Loucy (cell line): ENCODE data around the gene DPP8.

ENCODE experiments used
- H2AFZ ChIP-seq: fragments of 200-600 bp; sonication (generic); 2 replicates; pipeline ENCODE4 v1.6.0; 2016; ENCODE audit warnings: antibody characterized with exemption, mild to moderate bottlenecking, low read length, moderate library complexity
- H3F3A ChIP-seq: fragments of 200-600 bp; 2 replicates; pipeline ENCODE4 v1.6.0; 2016; ENCODE audit warnings: antibody characterized with exemption, low read depth, mild to moderate bottlenecking
- H3K27me3 ChIP-seq: fragments of 200-600 bp; sonication (generic); 2 replicates; pipeline ENCODE4 v1.6.1; 2014; ENCODE audit warnings: low read length, mild to moderate bottlenecking; ENCODE audit not compliant: insufficient read depth, poor library complexity, severe bottlenecking
- H3K36me3 ChIP-seq: fragments of 200-600 bp; sonication (generic); 2 replicates; pipeline ENCODE4 v1.6.1; 2016; ENCODE audit warnings: low read length; ENCODE audit not compliant: insufficient read depth
- H3K4me1 ChIP-seq: fragments of 200-600 bp; sonication (generic); 2 replicates; pipeline ENCODE4 v1.5.1; 2014; ENCODE audit warnings: low read length, mild to moderate bottlenecking; ENCODE audit not compliant: insufficient read depth, poor library complexity, severe bottlenecking
- H3K4me2 ChIP-seq: fragments of 200-600 bp; sonication (generic); 2 replicates; pipeline ENCODE4 v1.6.0; 2014; ENCODE audit warnings: antibody characterized with exemption, low read length, low read depth, mild to moderate bottlenecking; ENCODE audit not compliant: poor library complexity, severe bottlenecking
- H3K4me3 ChIP-seq: fragments of 200-600 bp; sonication (generic); 2 replicates; pipeline ENCODE4 v1.5.1; 2014; ENCODE audit warnings: low read length, mild to moderate bottlenecking, mixed read lengths; ENCODE audit not compliant: poor library complexity, severe bottlenecking
- H3K79me2 ChIP-seq: fragments of 200-600 bp; sonication (generic); 2 replicates; pipeline ENCODE4 v1.6.1; 2014; ENCODE audit warnings: low read length; ENCODE audit not compliant: insufficient read depth
- H3K9ac ChIP-seq: fragments of 200-600 bp; sonication (generic); 2 replicates; pipeline ENCODE4 v1.6.0; 2014; ENCODE audit warnings: mild to moderate bottlenecking, low read depth, low read length, moderate library complexity; ENCODE audit not compliant: poor library complexity, severe bottlenecking
- H3K9me2 ChIP-seq: fragments of 200-600 bp; sonication (generic); replicated peaks from 2 replicates; pipeline ENCODE4 v1.6.1; 2016; ENCODE audit warnings: low read depth, low read length, mixed read lengths
- H3K9me3 ChIP-seq: fragments of 200-600 bp; sonication (generic); 2 replicates; pipeline ENCODE4 v1.6.1; 2014; ENCODE audit warnings: mild to moderate bottlenecking, antibody characterized with exemption, low read length, low read depth; ENCODE audit not compliant: insufficient read depth
- H4K20me1 ChIP-seq: fragments of 200-600 bp; sonication (generic); 2 replicates; pipeline ENCODE4 v1.6.0; 2014; ENCODE audit warnings: antibody characterized with exemption, low read length, mild to moderate bottlenecking; ENCODE audit not compliant: insufficient read depth, poor library complexity, severe bottlenecking
- EZH2phosphoT487 ChIP-seq: fragments of 200-600 bp; IDR thresholded peaks from 2 replicates; pipeline ENCODE4 v1.6.1; 2018; ENCODE audit warnings: antibody characterized with exemption, mild to moderate bottlenecking, moderate library complexity, borderline replicate concordance
- TF ChIP-seq, protein P1 (sequence below): fragments of 200-600 bp; sonication (generic); conservative IDR thresholded peaks from 2 replicates; pipeline ENCODE4 v1.5.1; 2014; ENCODE audit warnings: mild to moderate bottlenecking, antibody characterized with exemption, low read length

DPP8 gene

GRCh38 chr15:65525622-65526021 is 8.1 kb upstream of the DPP8 start:
- H3K9me2 ChIP-seq: no peaks in the 10 kb centered on the region
- no peaks in the 10 kb centered on the region for H4K20me1 ChIP-seq
- H3K9ac ChIP-seq: no peak overlapping the region
- H3K36me3 ChIP-seq: no peaks in the 10 kb centered on the region
- no peaks in the 10 kb centered on the region for H3K4me1 ChIP-seq
- H3K9me3 ChIP-seq: no peaks in the 10 kb centered on the region
- H3K4me2 ChIP-seq: no peak overlapping the region
- peaks cover 4% of the 10 kb centered on the region for H3K79me2 ChIP-seq
- H3F3A ChIP-seq: no peaks in the 10 kb centered on the region
- no peak overlapping the region for H2AFZ ChIP-seq
- no peak for TF ChIP-seq EZH2phosphoT487
- TF ChIP-seq, protein P1, sequence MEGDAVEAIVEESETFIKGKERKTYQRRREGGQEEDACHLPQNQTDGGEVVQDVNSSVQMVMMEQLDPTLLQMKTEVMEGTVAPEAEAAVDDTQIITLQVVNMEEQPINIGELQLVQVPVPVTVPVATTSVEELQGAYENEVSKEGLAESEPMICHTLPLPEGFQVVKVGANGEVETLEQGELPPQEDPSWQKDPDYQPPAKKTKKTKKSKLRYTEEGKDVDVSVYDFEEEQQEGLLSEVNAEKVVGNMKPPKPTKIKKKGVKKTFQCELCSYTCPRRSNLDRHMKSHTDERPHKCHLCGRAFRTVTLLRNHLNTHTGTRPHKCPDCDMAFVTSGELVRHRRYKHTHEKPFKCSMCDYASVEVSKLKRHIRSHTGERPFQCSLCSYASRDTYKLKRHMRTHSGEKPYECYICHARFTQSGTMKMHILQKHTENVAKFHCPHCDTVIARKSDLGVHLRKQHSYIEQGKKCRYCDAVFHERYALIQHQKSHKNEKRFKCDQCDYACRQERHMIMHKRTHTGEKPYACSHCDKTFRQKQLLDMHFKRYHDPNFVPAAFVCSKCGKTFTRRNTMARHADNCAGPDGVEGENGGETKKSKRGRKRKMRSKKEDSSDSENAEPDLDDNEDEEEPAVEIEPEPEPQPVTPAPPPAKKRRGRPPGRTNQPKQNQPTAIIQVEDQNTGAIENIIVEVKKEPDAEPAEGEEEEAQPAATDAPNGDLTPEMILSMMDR: no peak
- no peak overlapping the region for H3K4me3 ChIP-seq
- no peaks in the 10 kb centered on the region for H3K27me3 ChIP-seq

GRCh38 chr15:65524226-65524625 is 6.7 kb upstream of the DPP8 start:
- Histone ChIP-seq H3K79me2 (no peaks in the 10 kb centered on the region), H3K9me2 (no peaks in the 10 kb centered on the region), H3K4me3 (no peak overlapping the region), H3F3A (no peaks in the 10 kb centered on the region), H3K4me1 (no peaks in the 10 kb centered on the region), H3K9ac (no peak overlapping the region), H3K9me3 (no peaks in the 10 kb centered on the region), H3K27me3 (no peaks in the 10 kb centered on the region), H4K20me1 (no peaks in the 10 kb centered on the region), H2AFZ (no peak overlapping the region), H3K36me3 (no peaks in the 10 kb centered on the region), H3K4me2 (no peak overlapping the region)
- TF ChIP-seq, protein P1: no peak
- no peak for TF ChIP-seq EZH2phosphoT487

- H3K9me3 ChIP-seq: no peaks in the 10 kb centered on the region
- H3K9me2 ChIP-seq: no peaks in the 10 kb centered on the region
- H3K79me2 ChIP-seq: peaks cover 6% of the 10 kb centered on the region
- H3K36me3 ChIP-seq: no peaks in the 10 kb centered on the region
- no peak overlapping the region for H2AFZ ChIP-seq
- peaks cover 6% of the 10 kb centered on the region for H3F3A ChIP-seq
- H4K20me1 ChIP-seq: peaks cover 7% of the 10 kb centered on the region
- H3K4me1 ChIP-seq: peaks cover 10% of the 10 kb centered on the region
- no peaks in the 10 kb centered on the region for H3K27me3 ChIP-seq
- no peak overlapping the region for H3K9ac ChIP-seq
- TF ChIP-seq, protein P1: no peak
- no peak for TF ChIP-seq EZH2phosphoT487
- H3K4me2 ChIP-seq: no peak overlapping the region
- H3K4me3 ChIP-seq: no peak overlapping the region
These were observed 3.9 kb upstream of the DPP8 start for GRCh38 chr15:65521350-65521749.
